ENCODE results near the gene GRAP2. TPM values are rescaled to one million over a fixed set of nuclear protein-coding genes. Genes with fewer than 3 reads are reported as not detected.

Gene GRAP2
- total RNA-seq, 1 donor from 2014 or later: 1.3 TPM

DNA sequence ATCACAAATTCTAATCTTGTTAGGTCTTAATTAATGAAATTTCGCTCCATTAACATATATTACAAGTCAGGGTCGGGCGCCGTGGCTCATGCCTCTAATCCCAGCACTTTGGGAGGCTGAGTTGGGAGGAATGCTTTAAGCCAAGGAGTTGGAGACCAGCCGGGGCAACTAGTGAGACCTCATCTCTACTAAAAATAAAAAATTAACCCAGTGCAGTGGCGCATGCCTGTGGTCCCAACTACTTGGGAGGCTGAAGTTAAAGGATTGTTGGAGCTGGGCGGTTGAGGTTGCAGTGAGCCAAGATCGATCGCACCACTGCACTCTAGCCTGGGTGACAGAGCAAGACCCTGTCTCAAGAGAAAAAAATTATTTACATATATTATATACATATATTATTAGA, 61.2 kb downstream of the GRAP2 start:
- no peak for DNase-seq (ENCODE audit: low spot score)

DNA sequence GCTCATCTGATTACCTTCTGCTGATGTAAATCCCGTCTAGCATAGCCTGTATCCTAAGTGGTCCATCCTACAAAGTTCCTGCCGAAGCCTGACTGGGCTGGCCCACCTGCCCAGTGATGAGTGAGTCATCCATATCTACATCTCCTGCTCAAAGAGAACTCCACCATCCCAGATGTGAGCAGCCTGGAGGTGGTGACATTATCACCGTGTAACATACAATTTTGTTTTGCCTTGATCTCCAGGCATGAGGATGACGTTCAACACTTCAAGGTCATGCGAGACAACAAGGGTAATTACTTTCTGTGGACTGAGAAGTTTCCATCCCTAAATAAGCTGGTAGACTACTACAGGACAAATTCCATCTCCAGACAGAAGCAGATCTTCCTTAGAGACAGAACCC, 64.9 kb downstream of the GRAP2 start:
- no peak for DNase-seq (ENCODE audit: low spot score)

DNA sequence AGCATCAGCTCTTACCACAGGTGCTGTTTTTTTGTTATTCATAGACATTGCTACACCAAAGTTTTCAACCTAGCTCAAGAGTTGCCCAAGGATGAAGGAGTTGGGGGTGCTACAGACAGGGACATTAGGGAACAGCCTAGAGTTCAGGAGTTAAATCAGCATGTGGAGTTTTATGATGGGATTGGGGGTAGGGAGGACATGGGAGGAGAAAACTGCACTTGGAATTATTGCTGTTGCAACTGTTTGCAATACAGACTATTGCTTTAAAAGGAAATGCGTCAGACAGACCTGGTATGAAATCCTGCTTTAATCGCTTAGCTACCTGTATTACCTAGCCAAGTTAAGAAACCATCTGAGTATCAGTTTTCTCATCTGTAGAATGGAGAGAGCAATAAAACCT, 65.6 kb downstream of the GRAP2 start:
- no peak for DNase-seq (ENCODE audit: low spot score)

DNA sequence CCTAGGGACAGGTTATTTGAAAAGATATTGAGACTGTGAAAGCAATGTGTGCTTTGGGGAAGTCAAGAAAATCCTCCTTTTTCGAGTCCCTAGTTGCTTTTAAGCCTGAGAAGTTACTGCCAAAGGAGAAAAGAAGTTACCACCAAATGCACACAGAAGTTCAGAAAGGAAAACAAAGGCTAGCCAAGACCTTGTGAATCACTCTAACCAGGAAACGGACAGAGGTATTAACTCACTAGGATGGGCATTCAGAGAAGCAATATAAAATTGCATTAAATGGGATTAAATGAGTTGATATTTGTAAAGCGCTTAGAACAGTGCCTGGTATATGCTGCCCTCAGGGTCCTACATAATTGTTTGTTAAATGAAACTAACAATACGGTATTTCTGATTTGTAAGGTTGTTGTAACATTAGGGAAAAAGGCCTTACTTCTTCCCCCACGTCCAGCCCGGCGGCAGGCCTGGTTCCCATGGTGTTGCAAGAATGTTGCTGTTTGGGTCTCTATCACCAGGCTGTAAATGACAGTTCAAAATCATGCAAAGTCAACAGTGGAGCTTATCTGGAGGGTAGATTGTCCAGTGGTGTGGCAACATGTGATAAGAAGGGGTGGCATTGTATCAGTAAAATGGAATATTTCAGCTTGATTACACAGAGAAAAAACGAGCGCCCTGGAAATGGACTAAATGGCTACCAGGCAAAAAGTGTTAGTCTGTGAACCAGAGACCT, 66.4 kb downstream of the GRAP2 start:
- no peak for DNase-seq (ENCODE audit: low spot score)

DNA sequence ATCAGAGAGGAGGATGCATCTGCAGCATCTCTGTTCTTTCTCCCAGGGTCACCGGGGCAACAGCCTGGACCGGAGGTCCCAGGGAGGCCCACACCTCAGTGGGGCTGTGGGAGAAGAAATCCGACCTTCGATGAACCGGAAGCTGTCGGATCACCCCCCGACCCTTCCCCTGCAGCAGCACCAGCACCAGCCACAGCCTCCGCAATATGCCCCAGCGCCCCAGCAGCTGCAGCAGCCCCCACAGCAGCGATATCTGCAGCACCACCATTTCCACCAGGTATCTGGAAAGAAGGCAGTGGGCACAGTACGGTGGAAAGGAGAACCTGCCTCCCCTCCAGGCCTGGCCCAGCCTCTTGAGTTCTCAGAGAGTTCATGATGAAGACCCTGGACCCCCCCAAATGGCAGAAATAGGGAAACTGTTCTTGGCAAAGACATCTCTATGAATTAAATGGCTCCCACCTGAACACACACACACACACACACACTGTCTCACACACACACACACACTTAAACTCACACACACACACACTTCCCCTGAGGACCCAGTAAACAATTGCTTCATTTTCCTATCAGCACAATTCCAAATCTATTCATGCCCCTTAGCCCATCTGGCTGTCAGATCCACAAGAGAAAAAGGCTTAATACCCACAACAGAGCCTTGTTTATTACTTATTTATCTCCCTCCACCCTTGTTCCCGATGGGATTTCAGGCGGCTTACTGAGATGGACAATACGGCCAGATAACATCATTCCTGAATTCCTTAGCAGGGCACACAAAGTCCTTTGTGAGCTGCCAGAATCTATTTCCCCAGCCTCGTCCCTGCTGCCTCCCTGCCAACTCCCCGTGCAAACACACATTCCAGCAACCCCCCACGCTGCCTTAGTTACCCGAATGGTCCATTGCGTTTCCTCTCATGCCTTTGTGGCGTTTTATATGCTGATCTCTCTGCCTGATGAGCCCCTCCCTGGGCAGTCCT, 67.4 kb downstream of the GRAP2 start:
- no peak for DNase-seq (ENCODE audit: low spot score)

DNA sequence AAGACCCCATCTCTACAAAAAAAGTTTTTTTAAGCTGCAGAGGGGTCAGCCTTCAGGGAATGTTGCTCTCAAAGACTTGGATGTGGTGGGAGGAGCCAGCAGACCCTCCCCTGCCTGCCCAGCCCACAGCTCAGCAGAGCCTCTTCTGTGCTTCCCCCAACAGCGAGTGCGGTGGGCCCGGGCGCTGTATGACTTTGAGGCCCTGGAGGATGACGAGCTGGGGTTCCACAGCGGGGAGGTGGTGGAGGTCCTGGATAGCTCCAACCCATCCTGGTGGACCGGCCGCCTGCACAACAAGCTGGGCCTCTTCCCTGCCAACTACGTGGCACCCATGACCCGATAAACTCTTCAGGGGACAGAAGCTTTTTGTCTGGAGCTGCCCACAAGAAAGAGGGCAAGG, 69.9 kb downstream of the GRAP2 start:
- DNase-seq (ENCODE audit: low spot score): no peak

DNA sequence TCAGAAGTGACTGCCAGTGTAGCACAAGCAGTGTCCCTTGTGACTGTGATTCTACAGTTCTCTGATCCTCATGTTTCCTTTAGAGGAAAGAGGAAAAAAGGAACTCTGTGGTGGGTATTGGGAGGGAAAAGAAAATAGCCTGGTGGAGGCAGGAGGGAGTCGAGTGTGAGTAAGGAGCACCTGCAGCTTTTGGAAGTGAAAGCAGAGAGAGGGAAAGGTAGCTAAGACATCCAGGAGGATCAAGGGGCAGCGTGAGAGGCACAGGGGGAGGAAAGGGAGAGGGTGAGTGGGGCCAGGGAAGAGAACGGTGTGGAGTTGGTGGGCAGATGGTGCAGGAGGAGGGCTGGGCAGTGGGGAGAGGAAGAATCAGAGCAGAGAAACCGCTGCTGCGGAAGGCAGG, 71.8 kb downstream of the GRAP2 start:
- no peak for DNase-seq (ENCODE audit: low spot score)

DNA sequence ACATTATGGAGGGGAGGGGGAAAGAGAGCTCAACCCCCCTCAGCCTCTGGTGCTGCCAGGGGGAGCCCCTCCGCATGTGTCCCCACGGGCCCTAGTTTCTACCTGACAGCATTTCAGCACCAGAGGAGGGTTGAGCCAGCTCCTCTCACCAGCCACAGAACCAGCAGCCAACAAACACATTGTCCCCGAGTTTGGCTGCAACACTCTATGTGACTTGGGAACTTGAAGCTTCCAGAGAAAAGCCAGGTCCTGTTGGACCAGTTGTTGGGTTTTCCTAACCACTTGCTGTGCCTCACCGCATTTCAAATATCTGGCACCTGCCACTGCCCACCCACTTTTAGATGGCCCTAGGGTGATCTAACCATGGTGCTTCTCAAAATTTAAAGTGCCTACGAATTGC, 72.8 kb downstream of the GRAP2 start:
- DNase-seq (ENCODE audit: low spot score): no peak

DNA sequence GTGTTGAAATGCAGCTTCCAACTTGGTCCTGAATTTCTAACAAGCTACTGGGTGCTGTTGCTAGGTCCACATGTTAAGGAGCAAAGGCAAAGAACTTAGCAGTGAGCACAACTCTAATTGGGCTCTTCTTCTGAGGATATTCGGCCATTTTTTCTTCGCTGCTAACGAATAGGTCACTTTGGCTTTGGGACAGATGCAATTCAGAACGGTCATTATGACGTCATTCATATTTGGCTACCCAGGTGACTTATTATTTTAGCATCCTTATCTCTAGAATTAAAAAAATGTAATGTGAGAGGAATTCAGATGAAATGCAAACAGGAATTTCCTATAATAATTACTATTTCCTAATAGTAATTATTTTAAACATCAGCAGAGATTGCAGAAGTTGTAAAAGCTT, 73.2 kb downstream of the GRAP2 start:
- no peak for DNase-seq (ENCODE audit: low spot score)

DNA sequence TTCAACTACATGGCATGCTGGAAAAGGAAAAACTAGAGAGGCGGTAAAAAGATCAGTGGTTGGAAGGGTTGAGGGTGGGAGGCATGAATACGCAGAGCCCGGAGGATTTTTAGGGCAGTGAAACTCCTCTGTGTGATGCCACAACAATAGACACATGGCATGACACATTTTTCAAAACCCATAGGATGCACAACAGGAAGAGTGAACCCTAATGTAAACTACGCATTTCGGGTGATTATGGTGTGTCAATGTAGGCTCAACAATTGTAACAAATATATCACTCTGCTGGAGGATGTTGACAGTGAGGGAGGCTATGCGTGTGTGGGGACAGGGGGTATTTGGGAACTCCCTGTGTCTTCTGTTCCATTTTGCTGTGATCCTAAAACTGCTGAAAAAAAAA, 78.2 kb downstream of the GRAP2 start:
- no peak for DNase-seq (ENCODE audit: low spot score)

DNA sequence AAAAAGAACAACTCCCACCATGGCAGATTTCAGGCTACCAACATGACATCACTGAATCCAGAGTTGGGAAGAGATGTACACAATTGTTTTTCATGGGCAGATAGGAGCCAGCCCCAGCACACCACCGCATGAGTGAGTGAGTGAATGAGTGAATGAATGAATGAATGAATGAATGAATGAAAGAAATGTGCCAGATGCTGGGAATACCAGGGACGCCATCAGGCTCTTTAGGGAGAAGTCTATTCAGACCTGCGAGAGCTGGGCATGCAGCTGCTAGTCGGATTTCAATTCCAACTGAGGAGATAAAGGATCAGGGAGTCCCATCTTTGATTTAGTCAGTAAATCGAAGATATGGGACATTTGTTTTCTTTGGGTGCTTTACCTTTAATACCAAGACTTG, 78.6 kb downstream of the GRAP2 start:
- no peak for DNase-seq (ENCODE audit: low spot score)

DNA sequence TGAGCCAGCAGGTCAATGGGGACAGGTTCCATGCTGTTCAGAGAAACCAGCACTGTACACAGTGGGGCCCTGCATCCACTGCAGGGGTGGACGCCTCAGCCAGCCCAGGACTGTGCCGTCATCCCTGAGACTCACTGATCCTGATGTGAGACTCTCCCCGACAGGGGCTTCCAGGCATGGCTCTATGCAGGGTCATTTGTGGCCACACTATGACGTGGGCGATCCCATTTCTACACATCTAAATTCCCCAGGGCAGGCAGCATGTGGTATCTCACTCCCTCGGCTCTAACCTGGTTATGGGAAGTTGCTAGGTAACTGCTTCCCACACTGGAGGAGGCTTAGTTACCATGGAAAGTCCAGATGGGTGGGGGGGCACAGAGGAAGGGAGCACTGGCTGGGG, 79.7 kb downstream of the GRAP2 start:
- DNase-seq (ENCODE audit: low spot score): no peak

DNA sequence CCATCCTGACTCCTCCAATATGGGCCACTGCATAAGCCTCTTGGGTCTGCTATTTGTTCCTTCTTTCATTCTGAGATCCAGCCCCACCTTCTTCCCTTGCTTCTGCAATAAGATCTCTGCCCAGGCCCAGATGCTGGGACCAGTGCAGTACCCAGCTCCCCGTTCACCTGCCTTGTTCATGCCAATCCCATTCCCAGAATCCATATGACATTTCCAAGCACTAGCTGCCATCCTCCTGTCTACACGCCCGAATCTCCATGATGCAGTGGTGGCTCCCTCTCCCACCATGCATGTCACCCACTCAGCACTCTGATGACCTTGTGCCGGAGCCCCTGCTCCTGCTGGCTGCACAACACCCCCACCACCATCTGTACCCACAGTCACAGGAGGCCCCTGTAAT, 82.5 kb downstream of the GRAP2 start:
- no peak for DNase-seq (ENCODE audit: low spot score)

DNA sequence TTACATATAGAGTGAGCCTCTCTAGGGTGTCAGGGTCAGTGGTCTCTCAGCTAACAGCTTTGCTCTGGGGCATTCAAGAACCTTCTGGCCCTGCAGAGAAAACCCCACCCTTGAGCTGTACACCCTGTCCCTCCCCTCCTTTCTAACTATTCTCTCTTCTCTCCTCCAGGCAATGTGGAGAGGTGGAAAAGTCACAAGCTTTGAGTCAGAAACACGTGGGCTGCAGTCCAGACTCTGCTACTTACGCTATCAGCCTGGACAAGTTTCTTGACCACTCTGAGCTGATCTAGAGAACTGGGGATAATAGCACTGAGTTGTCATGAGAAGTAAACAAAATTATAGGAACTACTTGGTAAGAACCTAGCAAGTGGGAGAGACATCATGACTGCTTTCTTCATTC, 83.1 kb downstream of the GRAP2 start:
- DNase-seq (ENCODE audit: low spot score): no peak

DNA sequence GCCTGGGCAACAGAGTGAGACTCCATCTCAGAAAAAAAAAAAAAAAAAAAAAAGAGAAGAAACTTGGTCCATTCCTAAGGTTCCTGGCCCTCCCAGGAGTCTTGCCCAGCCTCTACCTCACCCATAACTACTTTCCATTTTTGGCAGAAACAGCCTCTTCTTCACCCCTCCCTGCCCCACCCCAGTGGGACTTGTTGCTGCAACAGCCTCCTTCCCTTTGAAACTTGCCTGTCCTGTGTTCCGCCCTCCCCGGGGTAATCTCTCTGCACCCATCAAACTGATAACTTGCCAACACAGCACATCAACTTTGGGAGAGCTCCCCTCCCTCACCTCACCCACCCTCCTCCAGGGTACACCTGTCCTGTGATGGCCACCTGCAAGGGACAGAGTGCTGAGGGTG, 83.9 kb downstream of the GRAP2 start:
- no peak for DNase-seq (ENCODE audit: low spot score)

DNA sequence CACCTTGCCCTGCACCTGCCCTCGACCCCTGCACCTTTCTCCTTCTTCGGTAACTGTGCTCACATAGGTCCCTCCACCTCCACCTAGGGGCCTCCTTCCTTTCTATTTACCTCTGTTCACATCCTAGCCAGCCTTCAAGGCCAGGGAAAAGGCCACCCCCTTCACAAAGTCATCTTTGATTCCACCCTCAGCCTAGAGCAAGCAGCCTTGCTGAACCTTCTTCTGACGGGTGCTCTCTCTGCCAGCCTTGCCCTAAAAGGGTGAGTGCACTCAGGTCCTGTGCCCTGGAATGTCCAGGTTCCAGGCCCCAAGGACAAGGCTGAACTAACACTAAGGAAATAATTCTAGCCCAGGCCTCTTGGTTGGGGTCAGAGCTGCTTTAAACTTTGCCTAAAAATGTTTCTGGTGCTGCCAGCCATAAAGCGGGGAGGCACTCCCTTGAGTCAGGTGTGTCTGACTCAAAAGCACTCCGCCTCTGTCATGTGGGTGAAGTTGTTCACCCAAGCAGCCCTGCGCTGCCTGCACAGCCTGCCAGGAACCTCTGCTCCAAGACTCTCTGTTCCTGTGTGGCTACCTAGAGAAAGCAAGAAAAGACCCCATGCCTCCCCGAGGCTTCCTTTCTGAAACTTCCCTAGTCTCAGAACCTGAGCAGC, 84.6 kb downstream of the GRAP2 start:
- DNase-seq (ENCODE audit: low spot score): no peak

DNA sequence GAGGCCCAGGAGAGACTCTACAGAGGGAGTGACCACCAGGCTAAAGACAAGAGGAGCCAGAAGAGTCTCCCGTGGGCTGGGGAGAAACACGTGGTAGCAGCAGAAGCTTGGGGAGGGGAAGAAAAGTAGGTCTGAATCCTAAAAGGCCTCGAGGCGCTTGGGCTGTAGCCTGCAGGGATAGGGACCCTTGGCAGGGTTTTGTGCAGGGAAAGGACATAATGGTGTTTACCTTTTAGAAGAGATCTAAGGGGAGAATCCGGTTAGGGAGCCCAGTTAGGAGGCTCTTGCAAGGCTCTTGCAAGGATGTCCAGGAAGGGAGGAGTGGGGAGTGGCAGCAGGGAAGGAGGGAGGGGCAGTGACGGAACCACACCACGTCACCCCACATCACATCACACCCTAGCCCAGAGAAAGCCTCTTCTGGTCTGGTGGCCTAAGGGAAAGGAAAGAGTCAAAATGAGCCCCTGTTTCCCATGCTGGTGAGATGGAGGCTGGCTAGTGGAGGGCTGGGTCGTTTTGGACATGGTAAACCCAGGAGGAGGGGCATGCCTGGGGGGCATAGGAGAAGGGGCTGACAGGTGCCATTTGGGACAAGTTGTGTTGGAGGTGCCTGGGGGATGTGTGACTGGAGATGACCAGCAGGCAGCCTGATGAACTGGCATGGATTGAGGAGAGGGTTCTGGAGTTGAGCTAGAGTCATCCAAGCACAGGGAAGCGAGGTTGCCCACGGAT, 87.7 kb downstream of the GRAP2 start:
- DNase-seq (ENCODE audit: low spot score): no peak

DNA sequence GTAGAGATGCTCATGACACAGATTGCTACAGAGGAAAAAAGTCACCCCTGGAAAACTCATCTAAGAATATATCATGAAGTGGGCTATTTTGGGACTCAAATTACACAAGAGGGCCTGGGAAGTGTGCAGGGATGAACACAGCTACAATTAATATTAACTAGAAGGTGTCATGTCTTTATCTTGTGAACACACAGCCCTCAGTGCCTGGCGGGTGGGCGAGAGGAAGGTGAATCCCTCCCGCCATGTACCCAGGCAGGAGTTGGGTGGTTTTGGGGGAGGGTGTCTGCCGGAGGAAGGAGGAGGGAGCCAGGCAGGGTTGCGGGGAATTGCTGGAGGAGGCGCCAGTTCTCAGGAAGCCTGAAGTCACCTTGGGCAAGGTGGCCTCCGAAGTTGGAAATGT, 88.7 kb downstream of the GRAP2 start:
- no peak for DNase-seq (ENCODE audit: low spot score)

DNA sequence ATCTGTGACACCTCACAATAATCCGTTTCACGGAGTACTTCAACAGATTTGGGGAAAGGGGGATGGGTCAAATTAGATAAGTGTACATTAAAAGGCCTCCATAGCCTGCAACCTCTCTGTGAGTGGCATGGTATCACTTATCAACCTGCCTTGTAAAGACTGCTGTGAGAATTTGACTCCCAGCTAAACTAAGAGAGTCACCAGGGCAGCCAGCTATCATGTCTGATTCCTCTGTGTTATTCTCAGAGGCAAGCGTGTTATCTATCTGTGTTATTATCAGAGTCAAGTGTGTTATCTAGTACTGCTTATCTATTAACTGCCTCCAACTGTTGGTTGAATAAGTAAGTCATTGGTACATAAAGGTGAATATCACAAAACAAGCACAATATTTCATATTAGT, 89.8 kb downstream of the GRAP2 start:
- no peak for DNase-seq (ENCODE audit: low spot score)

DNA sequence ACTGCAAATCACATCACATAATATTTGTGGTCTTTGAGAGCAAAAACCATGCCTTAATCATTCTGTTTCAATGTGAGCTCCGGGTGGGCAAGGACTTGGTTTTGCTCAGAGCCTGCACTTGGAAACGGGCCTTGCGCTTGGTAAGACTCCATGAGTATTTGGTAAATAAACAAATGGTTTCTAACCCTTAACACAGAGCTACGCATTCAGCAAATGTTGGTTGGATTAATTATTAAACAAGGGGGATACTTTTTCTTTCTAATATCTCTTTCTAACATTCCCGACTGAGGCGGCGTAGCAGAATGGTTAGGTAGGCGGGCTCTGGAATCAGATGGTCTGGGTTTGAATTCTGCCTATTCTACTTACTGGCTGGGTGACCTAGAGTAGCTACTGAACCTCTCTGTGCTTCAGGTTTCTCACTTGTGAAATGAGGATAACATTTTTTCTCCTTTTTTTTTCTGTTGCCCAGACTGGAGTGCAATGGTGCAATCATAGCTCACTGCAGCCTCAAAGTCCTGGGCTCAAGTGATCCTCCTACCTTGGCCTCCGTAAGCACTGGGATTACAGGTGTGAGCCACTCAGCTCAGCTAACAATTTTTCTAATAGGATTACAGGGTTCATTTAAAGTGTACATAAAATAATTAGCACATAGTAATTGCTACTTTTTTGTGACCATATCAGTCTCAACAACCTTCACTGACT, 90.4 kb downstream of the GRAP2 start:
- DNase-seq (ENCODE audit: low spot score): no peak
